ENCODE results near the gene ZNF266. TPM values are rescaled to one million over a fixed set of nuclear protein-coding genes. Genes with fewer than 3 reads are reported as not detected.

The ZNF266 gene
- total RNA-seq, 2 experiments from 2014 or later, result 22.1 to 39.0 TPM

DNA sequence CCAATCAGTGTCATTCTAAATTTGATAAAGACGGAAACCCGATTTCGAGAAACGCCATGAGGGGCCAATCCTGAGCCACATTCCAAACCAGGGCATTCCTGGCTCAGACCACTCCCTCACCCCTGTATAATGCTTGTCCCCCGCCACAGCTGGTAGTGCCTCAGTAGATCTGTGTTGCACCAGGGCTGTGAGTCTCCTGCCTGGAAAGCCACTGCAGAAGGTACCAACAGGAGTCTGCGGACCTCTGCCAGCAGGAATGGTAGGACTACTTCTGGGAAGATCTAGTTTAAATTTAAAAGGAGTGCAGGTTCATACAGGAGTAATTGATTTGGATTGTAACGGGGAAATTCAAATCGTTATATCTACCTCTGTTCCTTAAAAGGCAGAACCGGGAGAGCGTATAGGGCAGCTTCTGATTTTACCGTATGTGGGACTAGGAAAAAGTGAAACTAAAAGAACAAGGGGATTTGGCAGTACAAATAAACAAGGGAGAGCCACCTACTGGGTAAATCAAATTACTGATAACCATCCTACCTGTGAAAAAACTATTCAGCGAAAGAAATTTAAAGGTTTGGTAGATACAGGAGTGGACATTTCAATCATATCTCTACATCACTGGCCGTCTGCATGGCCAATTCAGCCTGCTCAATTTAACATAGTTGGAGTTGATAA, 20.8 kb upstream of the ZNF266 start:
- BruUV-seq (replicated peaks), result no TSS peak
- intact Hi-C loops (cut with micrococcal nuclease; ENCODE audit: unreplicated experiment), result no loop called here
- ChIA-PET POLR2A (interaction anchor here (1.0 kb wide), 1 partner anchor 24 kb away, joined by 3 read pairs; no protein-coding TSS in a partner anchor), CTCF (ENCODE audit: unreplicated experiment) (no interaction called here)
- H3K36me3 ChIP-seq (ENCODE audit: insufficient read depth, low read length), result no peaks in the 10 kb centered on the region
- TF ChIP-seq, protein P1, sequence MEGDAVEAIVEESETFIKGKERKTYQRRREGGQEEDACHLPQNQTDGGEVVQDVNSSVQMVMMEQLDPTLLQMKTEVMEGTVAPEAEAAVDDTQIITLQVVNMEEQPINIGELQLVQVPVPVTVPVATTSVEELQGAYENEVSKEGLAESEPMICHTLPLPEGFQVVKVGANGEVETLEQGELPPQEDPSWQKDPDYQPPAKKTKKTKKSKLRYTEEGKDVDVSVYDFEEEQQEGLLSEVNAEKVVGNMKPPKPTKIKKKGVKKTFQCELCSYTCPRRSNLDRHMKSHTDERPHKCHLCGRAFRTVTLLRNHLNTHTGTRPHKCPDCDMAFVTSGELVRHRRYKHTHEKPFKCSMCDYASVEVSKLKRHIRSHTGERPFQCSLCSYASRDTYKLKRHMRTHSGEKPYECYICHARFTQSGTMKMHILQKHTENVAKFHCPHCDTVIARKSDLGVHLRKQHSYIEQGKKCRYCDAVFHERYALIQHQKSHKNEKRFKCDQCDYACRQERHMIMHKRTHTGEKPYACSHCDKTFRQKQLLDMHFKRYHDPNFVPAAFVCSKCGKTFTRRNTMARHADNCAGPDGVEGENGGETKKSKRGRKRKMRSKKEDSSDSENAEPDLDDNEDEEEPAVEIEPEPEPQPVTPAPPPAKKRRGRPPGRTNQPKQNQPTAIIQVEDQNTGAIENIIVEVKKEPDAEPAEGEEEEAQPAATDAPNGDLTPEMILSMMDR (conservative IDR thresholded peaks at IDR 0.05; ENCODE audit: low read length), result no peak
- no peak for TF ChIP-seq EZH2phosphoT487 (IDR thresholded peaks at IDR 0.05; ENCODE audit: borderline replicate concordance, low read depth, low read length)
- H3K4me1 ChIP-seq (ENCODE audit: insufficient read depth, low read length, poor library complexity, severe bottlenecking), result no peaks in the 10 kb centered on the region
- no peaks in the 10 kb centered on the region for H4K20me1 ChIP-seq (ENCODE audit: insufficient read depth, low read length)
- H3K79me2 ChIP-seq (ENCODE audit: insufficient read depth, low read depth, low read length), result no peaks in the 10 kb centered on the region
- H2AFZ ChIP-seq (ENCODE audit: low read length), result no peak overlapping the region
- no peak overlapping the region for H3K27ac ChIP-seq (ENCODE audit: low read depth, low read length, poor library complexity, severe bottlenecking)
- DNase-seq (ENCODE audit: low spot score), result no peak
- H3K4me2 ChIP-seq (ENCODE audit: low read length), result no peak overlapping the region
- no peaks in the 10 kb centered on the region for H3K9me2 ChIP-seq (ENCODE audit: insufficient read depth, low read length)
- peaks cover 7% of the 10 kb centered on the region; the same call in 1 of the 2 replicates for H3K9me3 ChIP-seq (ENCODE audit: low read length)
- no peak overlapping the region for H3K4me3 ChIP-seq (ENCODE audit: low read depth, low read length, poor library complexity, severe bottlenecking)

DNA sequence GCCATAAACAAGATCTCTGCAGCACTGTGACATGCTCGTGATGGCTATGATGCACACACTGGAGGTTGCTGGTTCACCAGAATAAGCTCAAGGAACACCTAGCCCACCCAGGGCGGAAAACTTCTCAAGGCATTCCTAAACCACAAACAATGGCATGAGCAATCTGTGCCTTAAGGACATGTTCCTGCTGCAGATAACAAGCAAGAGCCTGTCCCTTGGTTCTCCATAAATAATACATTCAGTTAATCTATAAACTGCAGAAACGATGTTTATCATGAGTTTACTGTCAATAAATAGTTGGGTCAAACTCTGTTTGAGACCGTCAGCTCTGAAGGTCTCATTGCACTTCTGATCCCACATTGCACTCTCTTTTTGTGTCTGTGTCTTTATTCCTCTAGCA, 18.6 kb upstream of the ZNF266 start:
- H3K27ac ChIP-seq (ENCODE audit: low read depth, low read length, poor library complexity, severe bottlenecking), result no peak overlapping the region
- no peaks in the 10 kb centered on the region for H4K20me1 ChIP-seq (ENCODE audit: insufficient read depth, low read length)
- CTCF ChIA-PET (ENCODE audit: unreplicated experiment), result no interaction called here
- H3K9me2 ChIP-seq (ENCODE audit: insufficient read depth, low read length), result no peaks in the 10 kb centered on the region
- H3K4me1 ChIP-seq (ENCODE audit: insufficient read depth, low read length, poor library complexity, severe bottlenecking), result no peaks in the 10 kb centered on the region
- intact Hi-C loops (cut with micrococcal nuclease; ENCODE audit: unreplicated experiment), result no loop called here
- no peak overlapping the region for H3K4me3 ChIP-seq (ENCODE audit: low read depth, low read length, poor library complexity, severe bottlenecking)
- no peak for DNase-seq (ENCODE audit: low spot score)
- H3K4me2 ChIP-seq (ENCODE audit: low read length), result no peak overlapping the region
- no peak overlapping the region for H2AFZ ChIP-seq (ENCODE audit: low read length)
- no peaks in the 10 kb centered on the region for H3K36me3 ChIP-seq (ENCODE audit: insufficient read depth, low read length)
- no TSS peak for BruUV-seq (replicated peaks)
- H3K79me2 ChIP-seq (ENCODE audit: insufficient read depth, low read depth, low read length), result no peaks in the 10 kb centered on the region
- POLR2A ChIA-PET, result no interaction called here
- TF ChIP-seq, protein P1 (conservative IDR thresholded peaks at IDR 0.05; ENCODE audit: low read length), result no peak
- TF ChIP-seq EZH2phosphoT487 (IDR thresholded peaks at IDR 0.05; ENCODE audit: borderline replicate concordance, low read depth, low read length), result no peak
- peaks cover 6% of the 10 kb centered on the region; the same call in 1 of the 2 replicates for H3K9me3 ChIP-seq (ENCODE audit: low read length)

DNA sequence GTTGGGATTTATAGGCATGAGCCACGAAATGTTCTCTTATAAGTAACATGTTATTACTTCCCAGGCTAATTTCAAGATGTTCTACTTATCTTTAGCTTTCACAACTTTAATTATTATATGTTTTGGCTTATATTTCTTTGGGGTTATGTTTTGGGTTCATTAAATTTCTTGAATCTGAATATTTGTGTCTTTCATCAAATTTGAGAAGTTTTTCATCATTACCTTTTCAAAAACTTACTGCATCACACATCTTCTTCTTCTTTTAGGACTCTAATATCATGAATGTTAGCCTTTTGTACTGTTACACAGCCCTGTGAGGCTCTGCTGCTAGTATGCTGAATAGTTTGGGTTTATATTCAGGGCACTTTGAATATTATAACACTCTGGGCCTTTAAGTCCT, 9.7 kb upstream of the ZNF266 start:
- intact Hi-C loops (cut with micrococcal nuclease; ENCODE audit: unreplicated experiment), result no loop called here
- Histone ChIP-seq H3K9me3 (ENCODE audit: low read length) (no peaks in the 10 kb centered on the region; the same call in 1 of the 2 replicates), H3K36me3 (ENCODE audit: insufficient read depth, low read length) (no peaks in the 10 kb centered on the region), H3K9me2 (ENCODE audit: insufficient read depth, low read length) (no peaks in the 10 kb centered on the region), H3K79me2 (ENCODE audit: insufficient read depth, low read depth, low read length) (no peaks in the 10 kb centered on the region), H3K4me2 (ENCODE audit: low read length) (no peak overlapping the region), H3K27ac (ENCODE audit: low read depth, low read length, poor library complexity, severe bottlenecking) (no peak overlapping the region), H3K4me3 (ENCODE audit: low read depth, low read length, poor library complexity, severe bottlenecking) (no peak overlapping the region), H3K4me1 (ENCODE audit: insufficient read depth, low read length, poor library complexity, severe bottlenecking) (no peaks in the 10 kb centered on the region), H4K20me1 (ENCODE audit: insufficient read depth, low read length) (no peaks in the 10 kb centered on the region), H2AFZ (ENCODE audit: low read length) (no peak overlapping the region)
- DNase-seq (ENCODE audit: low spot score), result no peak
- CTCF ChIA-PET (ENCODE audit: unreplicated experiment), result no interaction called here
- TF ChIP-seq, protein P1 (conservative IDR thresholded peaks at IDR 0.05; ENCODE audit: low read length), result no peak
- no TSS peak for BruUV-seq (replicated peaks)
- POLR2A ChIA-PET, result no interaction called here

Data from OCI-LY7 (cell line).